MCF 10A (cell line): Measurements from ENCODE around the gene BANP. TPM values are rescaled to one million over a fixed set of nuclear protein-coding genes. Genes with fewer than 3 reads are reported as not detected.

Source experiments
- BruUV-seq: library from RNA; stranded (reverse); fragments of 400-500 nt; replicated peaks from 2 replicates; lab custom pipeline; 2021; lab: Mats Ljungman, UMichigan
- CTCF ChIA-PET: fragments of 300-600 bp; sonication (Branson Sonifier 250); formaldehyde crosslinking; extraction: SDS; loops from one replicate; lab custom pipeline; 2021; ENCODE audit warnings: antibody characterized with exemption, inconsistent platforms; lab: Yijun Ruan, JAX
- POLR2A ChIA-PET: fragments of 300-600, 350-650 bp; sonication (Branson Sonifier 250); formaldehyde crosslinking; extraction: SDS; loops from one replicate; lab custom pipeline; 2020; ENCODE audit warnings: antibody characterized with exemption, inconsistent platforms; lab: Yijun Ruan, JAX
- DNase-seq: peaks from one replicate; pipeline ENCODE4 v3.0.0-alpha.2; 2018; ENCODE audit not compliant: unreplicated experiment
- H3K27ac Mint-ChIP-seq: one replicate; pipeline ENCODE4 v1.8.0; 2022; ENCODE audit warnings: mild to moderate bottlenecking, low read depth, mixed read lengths; ENCODE audit not compliant: unreplicated experiment
- H3K27me3 Mint-ChIP-seq: one replicate; pipeline ENCODE4 v1.8.0; 2022; ENCODE audit warnings: mixed read lengths; ENCODE audit not compliant: insufficient read depth, unreplicated experiment
- H3K36me3 Mint-ChIP-seq: one replicate; pipeline ENCODE4 v1.8.0; 2022; ENCODE audit warnings: mild to moderate bottlenecking, moderate library complexity, mixed read lengths; ENCODE audit not compliant: insufficient read depth, unreplicated experiment
- H3K4me1 Mint-ChIP-seq: one replicate; pipeline ENCODE4 v1.8.0; 2022; ENCODE audit warnings: mixed read lengths; ENCODE audit not compliant: insufficient read depth, unreplicated experiment
- H3K4me3 Mint-ChIP-seq: one replicate; pipeline ENCODE4 v1.8.0; 2022; ENCODE audit warnings: mild to moderate bottlenecking, moderate library complexity, mixed read lengths; ENCODE audit not compliant: unreplicated experiment
- H3K9me3 Mint-ChIP-seq: one replicate; pipeline ENCODE4 v1.8.0; 2022; ENCODE audit warnings: mixed read lengths; ENCODE audit not compliant: unreplicated experiment
- CTCF ChIP-seq: fragments of 200-600 bp; IDR thresholded peaks from one replicate; pipeline ENCODE4 v1.8.0; 2022; ENCODE audit warnings: antibody characterized with exemption, mild to moderate bottlenecking; ENCODE audit not compliant: unreplicated experiment
- intact Hi-C: fragments of 100-400 bp; cut with micrococcal nuclease; formaldehyde crosslinking; loops from 2 replicates; pipeline ENCODE4 v1.14.1; 2022
- total RNA-seq: library from RNA; stranded (reverse); gene quantifications from 2 replicates; pipeline ENCODE4 v1.2.3, GENCODE V29; 2022

The BANP gene
- total RNA-seq, 1 experiment from 2014 or later = 38.2 TPM

- Mint-ChIP-seq H3K36me3 (peaks cover 16% of the 10 kb centered on the region), H3K27me3 (no peaks in the 10 kb centered on the region), H3K4me1 (no peaks in the 10 kb centered on the region), H3K9me3 (no peaks in the 10 kb centered on the region), H3K27ac (no peak overlapping the region), H3K4me3 (no peak overlapping the region)
- no TSS peak for BruUV-seq
- DNase-seq = no peak
- POLR2A ChIA-PET = no interaction called here
- no peak for TF ChIP-seq CTCF
- intact Hi-C loops = no loop called here
- CTCF ChIA-PET = no interaction called here
These were observed 108.6 kb downstream of the BANP start for GRCh38 chr16:88059701-88060386.

- ChIA-PET POLR2A (interaction anchor here (0.8 kb wide), 1 partner anchor 8 kb away, joined by 3 read pairs; no protein-coding TSS in a partner anchor), CTCF (interaction anchor here (0.7 kb wide), 1 partner anchor 236 kb away, joined by 3 read pairs; no protein-coding TSS in a partner anchor)
- no peaks in the 10 kb centered on the region for H3K27me3 Mint-ChIP-seq
- DNase-seq = no peak
- no peak overlapping the region for H3K27ac Mint-ChIP-seq
- no peak for TF ChIP-seq CTCF
- no TSS peak for BruUV-seq
- no peaks in the 10 kb centered on the region for H3K4me1 Mint-ChIP-seq
- H3K9me3 Mint-ChIP-seq = no peaks in the 10 kb centered on the region
- intact Hi-C loops = no loop called here
- H3K36me3 Mint-ChIP-seq = peaks cover 21% of the 10 kb centered on the region
- no peak overlapping the region for H3K4me3 Mint-ChIP-seq
These were observed 109.4 kb downstream of the BANP start for GRCh38 chr16:88060524-88061219.

- POLR2A ChIA-PET = interaction anchor here (0.6 kb wide), 1 partner anchor 118 kb away, joined by 3 read pairs; no protein-coding TSS in a partner anchor
- CTCF ChIA-PET = interaction anchor here (0.6 to 0.7 kb wide), 2 partner anchors 235 to 1754 kb away, joined by 3 read pairs; no protein-coding TSS in a partner anchor
- peaks cover 21% of the 10 kb centered on the region for H3K36me3 Mint-ChIP-seq
- no peak for DNase-seq
- no TSS peak for BruUV-seq
- H3K27me3 Mint-ChIP-seq = no peaks in the 10 kb centered on the region
- intact Hi-C loops = no loop called here
- no peaks in the 10 kb centered on the region for H3K4me1 Mint-ChIP-seq
- H3K4me3 Mint-ChIP-seq = no peak overlapping the region
- no peak overlapping the region for H3K27ac Mint-ChIP-seq
- H3K9me3 Mint-ChIP-seq = no peaks in the 10 kb centered on the region
- TF ChIP-seq CTCF = no peak
These were observed 110.3 kb downstream of the BANP start for GRCh38 chr16:88061346-88062110.
